Endodermal cell (in vitro differentiated cells): ENCODE results near the gene POR. TPM values are rescaled to one million over a fixed set of nuclear protein-coding genes. Genes with fewer than 3 reads are reported as not detected.

Experiments
- DNase-seq: peaks from one replicate; pipeline ENCODE4 v3.0.0-alpha.2; 2017
- H3K27ac ChIP-seq: 2 replicates; pipeline ENCODE4 v1.5.1; 2013; ENCODE audit warnings: mild to moderate bottlenecking, low read depth, low read length, moderate library complexity
- H3K27me3 ChIP-seq: 2 replicates; pipeline ENCODE4 v1.6.1; 2013; ENCODE audit warnings: mild to moderate bottlenecking, low read length, moderate library complexity; ENCODE audit not compliant: insufficient read depth, control insufficient read depth, poor library complexity, severe bottlenecking
- H3K36me3 ChIP-seq: 2 replicates; pipeline ENCODE4 v1.7.0; 2013; ENCODE audit warnings: mild to moderate bottlenecking, low read length, moderate library complexity; ENCODE audit not compliant: control insufficient read depth, insufficient read depth
- H3K4me1 ChIP-seq: one replicate; pipeline ENCODE4 v1.7.0; 2013; ENCODE audit warnings: low read length; ENCODE audit not compliant: control insufficient read depth, insufficient read depth
- H3K4me3 ChIP-seq: 2 replicates; pipeline ENCODE4 v1.5.1; 2013; ENCODE audit warnings: mild to moderate bottlenecking, low read length, moderate library complexity
- H3K9ac ChIP-seq: 2 replicates; pipeline ENCODE4 v1.6.1; 2013; ENCODE audit warnings: mild to moderate bottlenecking, low read length, moderate library complexity; ENCODE audit not compliant: poor library complexity, severe bottlenecking; ENCODE audit errors: extremely low read depth
- H3K9me3 ChIP-seq: 2 replicates; pipeline ENCODE4 v1.6.1; 2013; ENCODE audit warnings: mild to moderate bottlenecking, low read length, moderate library complexity; ENCODE audit not compliant: control insufficient read depth
- H3K27ac Mint-ChIP-seq: 2 replicates; pipeline ENCODE4 v1.8.0; 2020; ENCODE audit warnings: mixed read lengths
- H3K27me3 Mint-ChIP-seq: 2 replicates; pipeline ENCODE4 v1.8.0; 2021; ENCODE audit warnings: mild to moderate bottlenecking, mixed read lengths; ENCODE audit not compliant: insufficient read depth
- H3K36me3 Mint-ChIP-seq: 2 replicates; pipeline ENCODE4 v1.8.0; 2020; ENCODE audit warnings: low read depth, mixed read lengths
- H3K4me1 Mint-ChIP-seq: 2 replicates; pipeline ENCODE4 v1.8.0; 2020; ENCODE audit warnings: mixed read lengths
- H3K4me3 Mint-ChIP-seq: 2 replicates; pipeline ENCODE4 v1.8.0; 2020; ENCODE audit warnings: mild to moderate bottlenecking, moderate library complexity, mixed read lengths
- H3K9me3 Mint-ChIP-seq: 2 replicates; pipeline ENCODE4 v1.8.0; 2020; ENCODE audit warnings: mild to moderate bottlenecking, mixed read lengths
- CTCF ChIP-seq: fragments of 200-600 bp; sonication (generic); conservative IDR thresholded peaks from 2 replicates; pipeline ENCODE4 v1.5.0; 2021; ENCODE audit warnings: antibody characterized with exemption, mild to moderate bottlenecking
- WGBS, 2 experiments: methylation state at CpG; one replicate each; pipeline versions ENCODE4 v1.1.5 to v1.1.7; 2013; ENCODE audit warnings: missing lambda C conversion rate in 2 of 2, mixed read lengths in 1 of 2; ENCODE audit not compliant: insufficient coverage in 1 of 2, insufficient read length in 1 of 2; 5-methylcytosine and 5-hydroxymethylcytosine counted together
- total RNA-seq, 2 donors: library from RNA; stranded (reverse); fragmentation: NEBNext Ultra II Directional in 1 of 2; extraction: Animal tissue kit (Norgen Biotek cat#: 25700) in 1 of 2; gene quantifications; 2 replicates in 1 of 2; 3 replicates in 1 of 2; pipeline ENCODE4 v1.2.1, GENCODE V29; 2021

The POR gene
- total RNA-seq, 2 donors from 2014 or later: 85.2 to 92.9 TPM

- no peaks in the 10 kb centered on the region for H3K4me1 ChIP-seq
- no peak overlapping the region for H3K4me3 ChIP-seq
- Mint-ChIP-seq H3K4me3 (no peak overlapping the region), H3K27ac (no peak overlapping the region), H3K27me3 (no peaks in the 10 kb centered on the region), H3K9me3 (no peaks in the 10 kb centered on the region), H3K36me3 (peaks cover 19% of the 10 kb centered on the region), H3K4me1 (no peaks in the 10 kb centered on the region)
- no peak for DNase-seq
- no peak overlapping the region for H3K27ac ChIP-seq
- TF ChIP-seq CTCF: no peak
- no peak overlapping the region for H3K9ac ChIP-seq
- peaks cover 9% of the 10 kb centered on the region for H3K36me3 ChIP-seq
- no peaks in the 10 kb centered on the region for H3K9me3 ChIP-seq
- no peaks in the 10 kb centered on the region for H3K27me3 ChIP-seq
- WGBS, 2 experiments: 82 to 93% methylated on average over 6 to 12 of the region's 12 CpGs
Measured at GRCh38 chr7:75981203-75981452, 66.2 kb downstream of the POR start.

GRCh38 chr7:75981453-75982305, 66.7 kb downstream of the POR start:
- Histone ChIP-seq H3K9me3 (no peaks in the 10 kb centered on the region), H3K27ac (no peak overlapping the region), H3K4me1 (no peaks in the 10 kb centered on the region), H3K4me3 (no peak overlapping the region), H3K9ac (no peak overlapping the region), H3K27me3 (no peaks in the 10 kb centered on the region), H3K36me3 (peaks cover 9% of the 10 kb centered on the region)
- no peaks in the 10 kb centered on the region for H3K9me3 Mint-ChIP-seq
- DNase-seq: no peak
- no peak overlapping the region for H3K27ac Mint-ChIP-seq
- no peaks in the 10 kb centered on the region for H3K4me1 Mint-ChIP-seq
- H3K4me3 Mint-ChIP-seq: no peak overlapping the region
- 90% methylated on average over 26 to 38 of the region's 38 CpGs for WGBS, 2 experiments
- no peaks in the 10 kb centered on the region for H3K27me3 Mint-ChIP-seq
- peaks cover 20% of the 10 kb centered on the region for H3K36me3 Mint-ChIP-seq
- TF ChIP-seq CTCF: no peak

GRCh38 chr7:75982306-75983064, 67.5 kb downstream of the POR start:
- peaks cover 11% of the 10 kb centered on the region for H3K36me3 ChIP-seq
- WGBS, 2 experiments: 91 to 95% methylated on average over 14 to 22 of the region's 22 CpGs
- Mint-ChIP-seq H3K27ac (no peak overlapping the region), H3K4me1 (no peaks in the 10 kb centered on the region), H3K27me3 (no peaks in the 10 kb centered on the region), H3K36me3 (peaks cover 28% of the 10 kb centered on the region), H3K9me3 (no peaks in the 10 kb centered on the region), H3K4me3 (no peak overlapping the region)
- H3K9me3 ChIP-seq: no peaks in the 10 kb centered on the region
- no peak for TF ChIP-seq CTCF
- H3K27ac ChIP-seq: no peak overlapping the region
- no peak for DNase-seq
- H3K4me1 ChIP-seq: no peaks in the 10 kb centered on the region
- no peak overlapping the region for H3K4me3 ChIP-seq
- no peak overlapping the region for H3K9ac ChIP-seq
- H3K27me3 ChIP-seq: no peaks in the 10 kb centered on the region
